K562 (cell line): ENCODE results near the gene SFSWAP. TPM values are rescaled to one million over a fixed set of nuclear protein-coding genes. Genes with fewer than 3 reads are reported as not detected.

Experiments used
- ATAC-seq: fragments of 200-7000 bp; cut with Tn5 transposase; 3 replicates; pipeline ENCODE4 v1.9.1; 2020; ENCODE audit warnings: moderate library complexity
- BruUV-seq: library from RNA; stranded (reverse); fragments of 400-500 nt; replicated peaks from 2 replicates; lab custom pipeline; 2021; lab: Mats Ljungman, UMichigan
- CTCF ChIA-PET: fragments of 300-600 bp; formaldehyde crosslinking; extraction: SDS; loops from one replicate; lab custom pipeline; 2021; ENCODE audit warnings: low intra/inter-chr PET ratio; lab: Yijun Ruan, JAX
- POLR2A ChIA-PET: fragments of 300-600, 350-650 bp; sonication (Branson Sonifier 250); formaldehyde crosslinking; extraction: SDS; loops from one replicate; lab custom pipeline; 2021; ENCODE audit warnings: antibody characterized with exemption, inconsistent platforms; lab: Yijun Ruan, JAX
- DNase-seq, 4 experiments: peaks; one replicate each; pipeline versions ENCODE4 v3.0.0 to v3.0.0-alpha.2; 2011 to 2018; ENCODE audit warnings: low spot score in 3 of 4, mixed read lengths in 3 of 4; ENCODE audit errors: extremely low read depth in 1 of 4
- FAIRE-seq: peaks from 2 replicates; lab custom pipeline; 2011; peaks lifted over from hg19 to GRCh38; lab: Jason Lieb, UNC
- H2AFZ ChIP-seq: 2 replicates; pipeline ENCODE4 v1.6.0; 2011; ENCODE audit warnings: low read depth, low read length, control low read depth, inconsistent platforms
- H3K27ac ChIP-seq: fragments of 200-600 bp; 3 replicates; pipeline ENCODE4 v1.8.0; 2011; ENCODE audit warnings: low read depth, mild to moderate bottlenecking, control low read depth, inconsistent platforms, low read length, moderate library complexity, mixed read lengths; ENCODE audit errors: extremely low read depth
- H3K27me3 ChIP-seq, 2 experiments: fragments of 300-600 bp in 1 of 2; 2 replicates in 1 of 2; 3 replicates in 1 of 2; pipeline versions ENCODE4 v1.6.0 to v1.8.0; 2011; ENCODE audit warnings: inconsistent platforms in 2 of 2, low read length in 2 of 2, mild to moderate bottlenecking in 1 of 2, mixed read lengths in 1 of 2, moderate library complexity in 1 of 2; ENCODE audit not compliant: control insufficient read depth in 2 of 2, insufficient read depth in 2 of 2
- H3K36me3 ChIP-seq: fragments of 300-600 bp; 3 replicates; pipeline ENCODE4 v1.8.0; 2011; ENCODE audit warnings: mild to moderate bottlenecking, low read length, inconsistent platforms; ENCODE audit not compliant: control insufficient read depth, insufficient read depth
- H3K4me1 ChIP-seq, 2 experiments: fragments of 200-600 bp in 1 of 2; replicated peaks in 1 of 2; 2 replicates in 1 of 2; 3 replicates in 1 of 2; pipeline versions ENCODE4 v1.5.1 to v1.8.0; 2011; ENCODE audit warnings: inconsistent platforms in 2 of 2, low read length in 2 of 2, mild to moderate bottlenecking in 1 of 2, mixed read lengths in 1 of 2, moderate library complexity in 1 of 2; ENCODE audit not compliant: control insufficient read depth in 2 of 2, insufficient read depth in 2 of 2
- H3K4me2 ChIP-seq: 2 replicates; pipeline ENCODE4 v1.6.1; 2011; ENCODE audit warnings: low read length, control low read depth, inconsistent platforms, mixed read lengths; ENCODE audit not compliant: insufficient read depth
- H3K4me3 ChIP-seq: fragments of 200-600 bp; sonication (generic), shearing (Covaris generic); 2 replicates; pipeline ENCODE4 v1.5.1; 2016; ENCODE audit warnings: control low read depth, inconsistent platforms
- H3K79me2 ChIP-seq: fragments of 200-600 bp; 3 replicates; pipeline ENCODE4 v1.8.0; 2011; ENCODE audit warnings: low read length, inconsistent platforms; ENCODE audit not compliant: control insufficient read depth, insufficient read depth
- H3K9ac ChIP-seq, 2 experiments: 2 replicates each; pipeline versions ENCODE4 v1.6.0 to v1.6.1; 2011; ENCODE audit warnings: low read depth in 2 of 2, low read length in 2 of 2, control low read depth in 1 of 2, inconsistent platforms in 1 of 2, mild to moderate bottlenecking in 1 of 2, mixed read lengths in 1 of 2; ENCODE audit not compliant: insufficient read depth in 1 of 2
- H3K9me1 ChIP-seq: one replicate; pipeline ENCODE4 v1.6.0; 2011; ENCODE audit warnings: inconsistent platforms, mild to moderate bottlenecking, low read length, moderate library complexity; ENCODE audit not compliant: control insufficient read depth, insufficient read depth
- H3K9me3 ChIP-seq: replicated peaks from 2 replicates; pipeline ENCODE4 v1.5.1; 2011; ENCODE audit warnings: low read depth, low read length, inconsistent platforms; ENCODE audit not compliant: control insufficient read depth, insufficient read depth
- H4K20me1 ChIP-seq: replicated peaks from 2 replicates; pipeline ENCODE4 v1.6.1; 2011; ENCODE audit warnings: low read length, inconsistent platforms, mixed read lengths; ENCODE audit not compliant: control insufficient read depth, insufficient read depth
- CHD7 ChIP-seq: fragments of 200-600 bp; sonication (generic); IDR thresholded peaks from one replicate; pipeline ENCODE4 v1.6.1; 2012; ENCODE audit warnings: mild to moderate bottlenecking, low read depth, low read length, inconsistent platforms
- ID3 ChIP-seq, 2 experiments: fragments of 250-450 bp in 1 of 2; fragments of 450-650 bp in 1 of 2; sonication (Bioruptor Pico) in 1 of 2; IDR thresholded peaks; 2 replicates each; pipeline versions ENCODE4 v1.6.1 to v1.8.0; 2016 to 2021; ENCODE audit warnings: mild to moderate bottlenecking in 2 of 2, moderate library complexity in 2 of 2, missing compliant biosample characterization in 1 of 2, missing genetic modification characterization in 1 of 2
- NFIX ChIP-seq: fragments of 250-450 bp; sonication (Bioruptor Pico); IDR thresholded peaks from 2 replicates; pipeline ENCODE4 v1.4.0; 2020; ENCODE audit warnings: low read depth, mild to moderate bottlenecking, moderate library complexity
- POLR2G ChIP-seq: fragments of 200-400 bp; formaldehyde crosslinking; IDR thresholded peaks from 2 replicates; pipeline ENCODE4 v1.6.1; 2017; ENCODE audit warnings: low read depth, mild to moderate bottlenecking, antibody characterized with exemption, low read length, moderate library complexity
- ZFP91 ChIP-seq: sonication (generic); formaldehyde crosslinking; IDR thresholded peaks from 2 replicates; pipeline ENCODE4 v1.8.0; 2022; ENCODE audit warnings: mild to moderate bottlenecking, missing genetic modification reagents
- ZNF263 ChIP-seq: sonication (generic); formaldehyde crosslinking; IDR thresholded peaks from 2 replicates; pipeline ENCODE4 v1.8.0; 2022; ENCODE audit warnings: mild to moderate bottlenecking, missing genetic modification reagents, borderline replicate concordance
- WGBS: fragments of 100-300 bp; shearing (Covaris generic); methylation state at CpG from one replicate; pipeline ENCODE4 v1.1.6; 2016; ENCODE audit warnings: low coverage, mixed read lengths; ENCODE audit not compliant: insufficient coverage; ENCODE audit errors: missing lambda C conversion rate; 5-methylcytosine and 5-hydroxymethylcytosine counted together
- in situ Hi-C: fragments of 300-500 bp; cut with MboI; formaldehyde crosslinking; loops from 4 replicates; pipeline ENCODE4 v1.15.0; 2018; ENCODE audit warnings: inconsistent platforms, mixed read lengths
- intact Hi-C: fragments of 100-400 bp; cut with micrococcal nuclease; formaldehyde crosslinking; loops from 2 replicates; pipeline ENCODE4 v1.14.2; 2022
- polyA plus RNA-seq, 8 experiments: library from polyadenylated mRNA; depleted of rRNA in 4 of 8; stranded (reverse) in 5 of 8; unstranded in 3 of 8; fragments of >200 nt; fragmentation: Nextera tagmentation in 2 of 8; fragmentation: Illumina TruSeq in 1 of 8; extraction: Ambion mirVana in 2 of 8; extraction: Trizol in 1 of 8; gene quantifications; 2 replicates each; pipeline versions ENCODE4 v1.2.1 to v1.2.3, GENCODE V29; 2011 to 2014; ENCODE audit warnings: inconsistent platforms in 1 of 8, missing spikeins in 1 of 8
- total RNA-seq, 7 experiments: library from RNA; depleted of rRNA in 6 of 7; stranded (reverse); fragments of >200 nt in 6 of 7; fragmentation: Illumina TruSeq in 2 of 7; extraction: Trizol in 2 of 7; gene quantifications; 2 replicates each; pipeline versions ENCODE4 v1.2.1 to v1.2.3, GENCODE V29; 2011 to 2021; ENCODE audit warnings: low replicate concordance in 1 of 7

SFSWAP gene
- total and polyA plus RNA-seq, 9 of the 15 experiments (the other 6 are each of a cell fraction or from before 2014, with no cell fraction given): 2.4 to 60.4 (median 32.6) TPM

GRCh38 chr12:131796754-131797587, 86.1 kb downstream of the SFSWAP start:
- Histone ChIP-seq H3K4me2 (no peak overlapping the region), H4K20me1 (0 out of 2 replicates have a peak, but pooled peaks cover 4% of the 10 kb centered on the region)
- WGBS: 97% methylated on average over 19 of the region's 28 CpGs
- TF ChIP-seq ZFP91 (CRISPR knock-in tag): no peak
- no peak for TF ChIP-seq NFIX (CRISPR knock-in tag)
- TF ChIP-seq ID3 (CRISPR knock-in tag; IDR thresholded peaks at IDR 0.05): no peak
- no peak for TF ChIP-seq ID3 (tag; IDR thresholded peaks at IDR 0.05)
- TF ChIP-seq CHD7: no peak
- TF ChIP-seq ZNF263 (CRISPR knock-in tag): peak; percentile 44; the same call in 1 of the 2 replicates
- TF ChIP-seq POLR2G: peak; percentile 58

More at GRCh38 chr12:131796754-131797587, 86.1 kb downstream of the SFSWAP start:
- Histone ChIP-seq H3K9ac (no peak overlapping the region), H3K9me1 (peaks cover 4% of the 10 kb centered on the region), H3K27me3 (no peaks in the 10 kb centered on the region), H3K36me3 (peaks cover 87% of the 10 kb centered on the region), H3K4me1 (peaks cover 0 to 4% of the 10 kb centered on the region in 2 experiments; a peak in 1 of 5 replicates), H3K79me2 (no peaks in the 10 kb centered on the region), H3K9me3 (no peaks in the 10 kb centered on the region), H2AFZ (no peak overlapping the region), H3K27ac (no peak overlapping the region), H3K4me3 (no peak overlapping the region)
- no TSS peak for BruUV-seq
- intact Hi-C loops (no loop called here), in situ Hi-C loops (no loop called here)
- FAIRE-seq: no peak
- peak; percentile 44 for ATAC-seq
- ChIA-PET POLR2A (interaction anchor here (0.6 kb wide), 1 partner anchor 11 kb away, joined by 3 read pairs; no protein-coding TSS in a partner anchor), CTCF (no interaction called here)
- DNase-seq: no peak
